Peyer's patch (tissue), 4 donors: ENCODE results near the gene GPM6B. TPM values are rescaled to one million over a fixed set of nuclear protein-coding genes. Genes with fewer than 3 reads are reported as not detected.

Experiments used
- DNase-seq, 3 donors: peaks; one replicate each; pipeline ENCODE4 v3.0.0-alpha.2; 2017 to 2019
- H3K27ac ChIP-seq, 4 donors: fragments of 200-600 bp; sonication (generic); one replicate each; pipeline ENCODE4 v1.5.1; 2016 to 2019
- H3K27me3 ChIP-seq, 2 donors: fragments of 200-600 bp; sonication (generic); one replicate each; pipeline ENCODE4 v1.5.1; 2019
- H3K36me3 ChIP-seq, 3 donors: fragments of 200-600 bp; sonication (generic); one replicate each; pipeline ENCODE4 v1.5.1; 2016 to 2019
- H3K4me1 ChIP-seq, 4 donors: fragments of 200-600 bp; sonication (generic); one replicate each; pipeline ENCODE4 v1.5.1; 2016 to 2019
- H3K4me3 ChIP-seq, 4 donors: fragments of 200-600 bp; sonication (generic); 1 replicate in 3 of 4; 2 replicates in 1 of 4; pipeline ENCODE4 v1.5.1; 2016 to 2019; ENCODE audit warnings: mild to moderate bottlenecking in 1 of 4
- H3K9me3 ChIP-seq, 4 donors: fragments of 200-600 bp; sonication (generic); one replicate each; pipeline ENCODE4 v1.5.1; 2016 to 2019; ENCODE audit warnings: mild to moderate bottlenecking in 1 of 4
- POLR2A ChIP-seq, 2 donors: fragments of 450-650 bp; IDR thresholded peaks; one replicate each; pipeline ENCODE4 v1.5.1; 2017; ENCODE audit warnings: antibody characterized with exemption in 2 of 2, mild to moderate bottlenecking in 2 of 2, moderate library complexity in 2 of 2
- total RNA-seq, 4 donors: library from RNA; depleted of rRNA; stranded (reverse); fragments of >200 nt; gene quantifications; one replicate each; pipeline ENCODE4 v1.1.0, GENCODE V29; 2016
- TF ChIP-seq, protein P1 (sequence below), 6 experiments: fragments of 450-650 bp in 4 of 6; fragments of 200-600 bp in 2 of 6; sonication (generic) in 1 of 6; IDR thresholded peaks; one replicate each; pipeline ENCODE4 v1.5.1; 2017 to 2019; ENCODE audit warnings: antibody characterized with exemption in 6 of 6, mild to moderate bottlenecking in 3 of 6, moderate library complexity in 1 of 6

GPM6B gene
- total RNA-seq, 4 donors from 2014 or later = 2.4 to 3.3 (median 2.7) TPM; not detected in 1

DNA sequence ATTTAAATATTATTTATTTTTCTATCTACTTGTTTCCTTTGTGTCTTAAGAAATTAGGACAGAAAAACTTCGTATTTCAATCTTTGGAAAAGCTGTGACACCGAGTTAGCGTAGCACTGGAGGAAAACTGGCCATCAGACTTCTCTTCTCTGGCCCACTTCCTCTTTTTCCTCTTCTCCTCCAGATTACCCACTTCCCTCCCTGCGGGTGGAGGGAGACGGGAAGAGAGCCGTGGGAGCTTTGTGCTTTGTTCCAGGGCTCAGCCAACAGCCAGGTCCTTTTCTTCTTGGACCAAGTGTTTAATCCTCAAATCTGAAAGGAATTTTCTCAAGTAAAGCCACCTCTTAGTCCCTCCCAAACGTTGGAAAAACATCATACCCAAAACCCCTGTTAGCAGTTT is 52.6 kb downstream of the GPM6B start:
- Histone ChIP-seq H3K9me3 (no peaks in the 10 kb centered on the region), H3K27me3 (no peaks in the 10 kb centered on the region), H3K27ac (peak overlapping the region in 1 of 4 donors; percentile 26), H3K4me1 (no peaks in the 10 kb centered on the region), H3K4me3 (no peak overlapping the region), H3K36me3 (peaks cover 0 to 42% (median 0%) of the 10 kb centered on the region in 3 donors)
- DNase-seq = no peak
- TF ChIP-seq POLR2A (IDR thresholded peaks at IDR 0.05) = no peak
- TF ChIP-seq, protein P1, sequence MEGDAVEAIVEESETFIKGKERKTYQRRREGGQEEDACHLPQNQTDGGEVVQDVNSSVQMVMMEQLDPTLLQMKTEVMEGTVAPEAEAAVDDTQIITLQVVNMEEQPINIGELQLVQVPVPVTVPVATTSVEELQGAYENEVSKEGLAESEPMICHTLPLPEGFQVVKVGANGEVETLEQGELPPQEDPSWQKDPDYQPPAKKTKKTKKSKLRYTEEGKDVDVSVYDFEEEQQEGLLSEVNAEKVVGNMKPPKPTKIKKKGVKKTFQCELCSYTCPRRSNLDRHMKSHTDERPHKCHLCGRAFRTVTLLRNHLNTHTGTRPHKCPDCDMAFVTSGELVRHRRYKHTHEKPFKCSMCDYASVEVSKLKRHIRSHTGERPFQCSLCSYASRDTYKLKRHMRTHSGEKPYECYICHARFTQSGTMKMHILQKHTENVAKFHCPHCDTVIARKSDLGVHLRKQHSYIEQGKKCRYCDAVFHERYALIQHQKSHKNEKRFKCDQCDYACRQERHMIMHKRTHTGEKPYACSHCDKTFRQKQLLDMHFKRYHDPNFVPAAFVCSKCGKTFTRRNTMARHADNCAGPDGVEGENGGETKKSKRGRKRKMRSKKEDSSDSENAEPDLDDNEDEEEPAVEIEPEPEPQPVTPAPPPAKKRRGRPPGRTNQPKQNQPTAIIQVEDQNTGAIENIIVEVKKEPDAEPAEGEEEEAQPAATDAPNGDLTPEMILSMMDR (IDR thresholded peaks at IDR 0.05) = no peak

DNA sequence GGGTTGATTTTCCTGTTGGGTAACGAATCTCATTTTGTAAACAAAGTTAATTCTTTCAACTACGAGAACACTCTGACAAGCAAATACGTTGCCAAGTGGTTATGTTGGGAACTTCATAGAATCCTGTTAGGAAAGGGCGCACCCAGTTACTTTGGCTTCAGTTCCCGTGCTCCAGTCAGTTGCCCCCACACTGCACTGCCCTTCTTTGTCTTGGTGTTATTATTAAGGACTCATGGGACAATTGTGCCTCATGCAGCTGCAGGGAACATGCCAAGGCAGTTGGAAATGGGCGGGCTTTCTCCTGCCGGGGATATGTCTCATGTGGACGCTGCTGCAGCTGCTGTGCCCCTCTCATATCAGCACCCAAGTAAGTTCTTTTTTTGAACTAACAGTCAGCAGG is 53.4 kb downstream of the GPM6B start:
- Histone ChIP-seq H3K4me3 (no peak overlapping the region), H3K9me3 (no peaks in the 10 kb centered on the region), H3K36me3 (peaks cover 0 to 42% (median 0%) of the 10 kb centered on the region in 3 donors), H3K27me3 (no peaks in the 10 kb centered on the region), H3K4me1 (no peaks in the 10 kb centered on the region), H3K27ac (no peak overlapping the region)
- TF ChIP-seq POLR2A (IDR thresholded peaks at IDR 0.05) = no peak
- TF ChIP-seq, protein P1 (IDR thresholded peaks at IDR 0.05) = no peak
- no peak for DNase-seq

DNA sequence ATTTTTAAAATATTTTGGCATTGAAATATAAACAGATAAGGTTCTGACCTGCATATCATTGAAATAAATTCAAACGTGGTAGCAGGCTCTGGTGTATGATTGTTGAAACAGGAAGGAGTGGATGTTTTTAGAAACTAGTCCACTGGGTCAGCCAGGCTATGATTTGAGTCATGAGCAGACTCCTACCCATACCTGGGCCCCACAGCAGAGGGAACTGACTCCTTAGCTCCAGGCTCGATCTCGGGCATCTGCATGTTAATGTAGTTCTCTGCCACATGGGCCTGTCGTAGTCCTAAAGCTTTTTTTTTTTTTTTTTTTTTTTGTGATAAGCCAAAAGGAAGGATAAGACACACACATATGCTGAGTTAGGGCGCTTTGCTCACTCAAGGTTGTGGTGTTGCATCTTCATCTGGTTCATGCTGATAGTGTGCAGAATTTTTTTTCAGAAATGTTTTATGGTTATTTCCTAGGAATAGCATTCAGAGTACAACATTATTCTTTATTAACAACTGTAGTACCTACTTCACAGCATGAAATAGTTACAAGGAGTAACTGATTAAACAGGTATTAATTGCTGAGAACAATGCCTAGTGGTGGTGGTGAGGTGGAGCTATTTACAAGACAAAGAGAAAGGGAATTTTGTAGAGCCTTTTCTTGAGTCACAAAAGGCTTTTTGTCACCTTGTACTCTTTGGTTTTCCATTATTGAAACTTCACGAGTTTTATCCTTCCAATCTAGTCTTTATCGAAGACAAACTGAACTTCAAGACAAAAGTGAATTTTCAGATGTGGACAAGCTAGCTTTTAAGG is 55.1 kb downstream of the GPM6B start:
- TF ChIP-seq POLR2A (IDR thresholded peaks at IDR 0.05) = no peak
- TF ChIP-seq, protein P1 (IDR thresholded peaks at IDR 0.05) = no peak
- no peak for DNase-seq

DNA sequence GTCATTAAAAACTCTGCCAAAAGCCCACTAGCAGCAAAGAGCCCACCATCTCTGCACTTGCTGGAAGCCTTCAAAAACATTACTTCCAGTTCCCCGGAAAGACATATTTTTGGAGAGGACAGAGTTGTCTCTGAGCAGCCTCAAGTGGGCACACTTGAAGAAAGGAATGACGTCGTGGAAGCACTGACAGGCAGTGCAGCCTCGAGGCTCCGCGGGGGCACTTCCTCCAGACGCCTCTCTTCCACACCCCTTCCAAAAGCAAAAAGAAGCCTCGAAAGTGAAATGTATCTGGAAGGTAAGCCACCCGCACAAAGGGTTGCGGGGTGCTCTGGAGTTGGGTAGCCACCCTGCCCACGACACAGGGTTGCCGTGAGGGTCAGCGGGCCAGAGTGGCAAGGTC is 56.5 kb downstream of the GPM6B start:
- H3K27ac ChIP-seq = peak overlapping the region in 1 of 4 donors; percentile 13

More for the DNA sequence above, 55.1 kb downstream of the GPM6B start:
- no peaks in the 10 kb centered on the region for H3K4me1 ChIP-seq
- no peak overlapping the region for H3K27ac ChIP-seq
- no peaks in the 10 kb centered on the region for H3K9me3 ChIP-seq
- no peaks in the 10 kb centered on the region for H3K27me3 ChIP-seq
- H3K36me3 ChIP-seq = peaks cover 0 to 48% (median 0%) of the 10 kb centered on the region in 3 donors
- H3K4me3 ChIP-seq = no peak overlapping the region

DNA sequence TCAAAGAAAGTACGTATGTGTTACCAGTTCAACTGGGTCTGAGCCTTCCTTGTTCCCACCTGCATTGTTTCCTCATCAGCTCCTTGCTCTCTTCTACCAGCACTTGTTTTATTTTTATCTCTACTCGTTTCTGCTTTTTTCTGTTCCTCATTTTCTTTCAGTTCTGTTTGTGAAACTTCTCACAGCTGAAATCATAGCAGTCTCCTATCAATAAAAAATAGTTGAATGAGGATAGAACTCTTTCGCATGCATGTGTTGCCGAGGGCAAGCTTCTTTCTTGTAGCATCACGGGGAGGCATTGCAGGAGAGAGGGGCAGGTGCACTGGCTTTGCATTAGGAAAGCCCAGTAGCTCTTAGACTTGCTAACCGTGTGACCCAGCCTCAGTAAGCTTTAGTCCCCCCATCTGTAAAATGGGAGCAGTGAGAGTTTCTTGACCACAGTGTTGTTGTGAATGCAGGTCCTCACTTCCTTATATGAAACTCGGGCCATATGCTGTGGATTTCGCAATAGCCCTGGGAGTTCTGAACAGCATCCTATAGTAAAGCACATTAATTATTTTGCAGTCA is 57.7 kb downstream of the GPM6B start:
- Histone ChIP-seq H3K9me3 (no peaks in the 10 kb centered on the region), H3K27ac (peak overlapping the region in 1 of 4 donors; percentile 64), H3K4me3 (no peak overlapping the region), H3K27me3 (no peaks in the 10 kb centered on the region), H3K36me3 (peaks cover 0 to 48% (median 0%) of the 10 kb centered on the region in 3 donors), H3K4me1 (no peaks in the 10 kb centered on the region)
- no peak for DNase-seq
- TF ChIP-seq POLR2A (IDR thresholded peaks at IDR 0.05) = no peak
- TF ChIP-seq, protein P1 (IDR thresholded peaks at IDR 0.05) = no peak

More for the DNA sequence above, 56.5 kb downstream of the GPM6B start:
- TF ChIP-seq, protein P1 (IDR thresholded peaks at IDR 0.05) = no peak
- TF ChIP-seq POLR2A (IDR thresholded peaks at IDR 0.05) = no peak
- Histone ChIP-seq H3K9me3 (no peaks in the 10 kb centered on the region), H3K4me3 (no peak overlapping the region), H3K4me1 (no peaks in the 10 kb centered on the region), H3K27me3 (no peaks in the 10 kb centered on the region), H3K36me3 (peaks cover 0 to 48% (median 0%) of the 10 kb centered on the region in 3 donors)
- DNase-seq = no peak
